Peyer's patch (tissue), 4 donors: ENCODE data around the gene FGF1.

ENCODE experiments used
- CTCF ChIP-seq, 6 experiments: fragments of 450-650 bp in 4 of 6; fragments of 200-600 bp in 2 of 6; sonication (generic) in 1 of 6; IDR thresholded peaks; one replicate each; pipeline ENCODE4 v1.5.1; 2017 to 2019; ENCODE audit warnings: antibody characterized with exemption in 6 of 6, mild to moderate bottlenecking in 3 of 6, moderate library complexity in 1 of 6
- POLR2A ChIP-seq, 2 donors: fragments of 450-650 bp; IDR thresholded peaks; one replicate each; pipeline ENCODE4 v1.5.1; 2017; ENCODE audit warnings: antibody characterized with exemption in 2 of 2, mild to moderate bottlenecking in 2 of 2, moderate library complexity in 2 of 2

DNA sequence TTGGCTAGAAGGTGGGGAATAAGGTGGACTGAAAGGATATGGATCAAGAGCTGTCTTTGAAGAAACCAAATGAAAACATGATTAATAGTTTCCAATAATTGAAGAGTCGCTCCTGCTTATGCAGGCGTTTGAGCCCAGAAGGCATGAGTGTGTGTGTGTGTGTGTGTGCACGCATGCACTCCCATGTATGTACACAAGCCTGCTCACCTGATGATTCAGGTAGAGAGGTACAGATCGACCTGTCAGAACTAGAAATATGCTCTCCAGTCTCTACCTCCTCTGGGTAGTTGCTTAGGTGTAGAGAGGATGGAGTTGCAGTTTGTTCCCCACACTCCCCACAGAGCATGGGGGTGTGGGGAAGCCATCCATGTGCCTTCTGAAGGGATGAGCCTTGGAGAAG is 1.1 kb upstream of the FGF1 start:
- TF ChIP-seq CTCF (IDR thresholded peaks at IDR 0.05) (no peak), POLR2A (IDR thresholded peaks at IDR 0.05) (no peak)
